Head of caudate nucleus (tissue), 42 donors: ENCODE measurements around the gene UNC13A.

ENCODE experiments used
- DNase-seq, 42 donors: peaks; one replicate each; pipeline versions ENCODE4 v3.0.0 to v3.0.0-alpha.2; 2020 to 2021; ENCODE audit warnings: mixed read lengths in 7 of 42
- intact Hi-C: fragments of 100-400 bp; cut with DNase I; formaldehyde crosslinking; loops from one replicate; pipeline ENCODE4 v1.15.0; 2022

Gene UNC13A

DNA sequence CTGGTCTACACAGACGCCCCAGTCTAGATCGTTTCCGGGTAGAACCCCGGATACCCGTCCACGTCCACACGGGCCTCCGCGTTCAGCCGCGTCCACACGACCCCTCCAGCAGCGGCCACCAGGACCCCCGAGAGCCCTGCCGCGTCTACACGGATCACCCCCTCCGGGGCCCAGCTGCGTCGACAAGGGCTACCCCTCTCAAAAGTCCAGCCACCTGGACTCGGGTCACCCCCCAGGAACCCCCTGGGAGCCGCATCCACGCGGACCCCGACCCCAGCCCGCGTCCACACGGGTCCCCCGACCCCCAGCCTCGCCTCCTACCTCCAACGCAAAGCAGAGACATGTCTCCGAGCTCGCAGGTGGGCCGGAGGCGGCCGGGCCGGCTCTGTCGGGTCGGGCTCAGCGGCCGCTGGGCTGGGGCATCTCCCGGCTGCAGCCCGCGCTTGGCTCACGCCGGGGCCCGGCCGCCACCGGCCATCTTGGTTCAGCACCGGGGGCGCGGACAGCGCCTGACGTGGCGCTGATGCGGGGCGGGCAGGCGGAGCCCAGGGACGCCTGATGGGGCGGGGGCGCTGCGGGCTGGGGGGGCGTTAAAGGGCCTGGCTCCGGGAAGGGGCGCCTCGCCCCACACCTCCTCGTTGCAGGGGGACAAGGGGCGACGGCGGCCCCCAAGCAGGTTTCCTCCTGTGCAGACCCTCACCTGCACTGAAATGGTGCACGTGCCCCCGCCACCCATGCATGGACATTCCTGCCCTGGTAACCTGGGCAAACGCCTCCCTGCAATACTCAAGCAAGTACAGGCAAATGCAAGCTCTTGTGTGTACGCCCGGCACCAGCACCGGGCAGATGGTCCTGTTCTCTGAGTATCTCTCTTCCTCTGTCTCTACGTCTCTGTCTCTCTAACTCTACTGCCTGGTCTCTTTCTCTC, at the start of gene UNC13A:
Gene UNC13A, minus strand, starts transcription at position 498 of the 928 bp plus-strand sequence. Its CDS starts 155 bp downstream, at position 343.
- DNase-seq, result peak in 41 of 42 donors; percentile 18 to 90 (median 73)
- intact Hi-C loops, result no loop called here

DNA sequence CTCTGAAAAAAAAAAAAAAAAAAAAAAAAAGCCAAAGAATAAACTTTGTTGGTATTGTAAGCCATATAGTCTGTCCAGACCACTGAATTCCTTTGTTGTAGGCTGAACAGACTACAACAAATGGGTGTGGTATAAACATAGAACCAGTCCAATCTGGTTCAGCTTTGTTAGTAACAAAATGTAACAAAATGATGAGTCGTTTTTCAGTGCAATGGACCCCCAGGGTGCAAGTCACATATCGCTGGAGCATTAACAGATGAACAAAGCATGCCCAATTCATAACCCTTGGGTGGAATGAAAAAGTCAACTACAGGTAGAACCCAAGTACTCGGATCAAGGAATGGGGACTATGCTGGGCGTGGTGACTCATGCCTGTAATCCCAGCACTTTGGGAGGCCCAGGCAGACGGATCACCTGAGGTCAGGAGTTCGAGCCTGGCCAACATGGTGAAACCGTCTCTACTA, 49.6 kb upstream of the UNC13A start:
- DNase-seq, result no peak
- intact Hi-C loops, result no loop called here

- no peak for DNase-seq
- intact Hi-C loops, result loop anchor here (2.0 kb wide), 1 partner anchor 39 kb away; no protein-coding TSS in a partner anchor
Observed at GRCh38 chr19:17735410-17735809, 47.3 kb upstream of the UNC13A start.

- no peak for DNase-seq
- intact Hi-C loops, result loop anchor here (2.0 kb wide), 1 partner anchor 41 kb away; no protein-coding TSS in a partner anchor
Observed at GRCh38 chr19:17734146-17734545, 46.0 kb upstream of the UNC13A start.

DNA sequence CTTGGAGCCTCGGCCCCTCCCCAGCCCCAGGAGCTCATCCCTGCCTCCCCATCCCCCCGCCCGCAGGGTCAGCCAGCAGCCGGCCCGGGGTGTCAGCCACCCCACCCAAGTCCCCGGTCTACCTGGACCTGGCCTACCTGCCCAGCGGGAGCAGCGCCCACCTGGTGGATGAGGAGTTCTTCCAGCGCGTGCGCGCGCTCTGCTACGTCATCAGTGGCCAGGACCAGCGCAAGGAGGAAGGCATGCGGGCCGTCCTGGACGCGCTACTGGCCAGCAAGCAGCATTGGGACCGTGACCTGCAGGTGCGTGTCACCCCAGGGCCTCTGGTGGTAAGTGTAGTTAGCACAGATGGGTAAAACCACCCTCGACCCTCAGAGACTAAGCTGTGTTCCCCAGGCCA, 45.0 kb upstream of the UNC13A start:
- intact Hi-C loops, result no loop called here
- no peak for DNase-seq

- DNase-seq, result no peak
- intact Hi-C loops, result no loop called here
Observed at GRCh38 chr19:17727843-17728242, 39.7 kb upstream of the UNC13A start.

DNA sequence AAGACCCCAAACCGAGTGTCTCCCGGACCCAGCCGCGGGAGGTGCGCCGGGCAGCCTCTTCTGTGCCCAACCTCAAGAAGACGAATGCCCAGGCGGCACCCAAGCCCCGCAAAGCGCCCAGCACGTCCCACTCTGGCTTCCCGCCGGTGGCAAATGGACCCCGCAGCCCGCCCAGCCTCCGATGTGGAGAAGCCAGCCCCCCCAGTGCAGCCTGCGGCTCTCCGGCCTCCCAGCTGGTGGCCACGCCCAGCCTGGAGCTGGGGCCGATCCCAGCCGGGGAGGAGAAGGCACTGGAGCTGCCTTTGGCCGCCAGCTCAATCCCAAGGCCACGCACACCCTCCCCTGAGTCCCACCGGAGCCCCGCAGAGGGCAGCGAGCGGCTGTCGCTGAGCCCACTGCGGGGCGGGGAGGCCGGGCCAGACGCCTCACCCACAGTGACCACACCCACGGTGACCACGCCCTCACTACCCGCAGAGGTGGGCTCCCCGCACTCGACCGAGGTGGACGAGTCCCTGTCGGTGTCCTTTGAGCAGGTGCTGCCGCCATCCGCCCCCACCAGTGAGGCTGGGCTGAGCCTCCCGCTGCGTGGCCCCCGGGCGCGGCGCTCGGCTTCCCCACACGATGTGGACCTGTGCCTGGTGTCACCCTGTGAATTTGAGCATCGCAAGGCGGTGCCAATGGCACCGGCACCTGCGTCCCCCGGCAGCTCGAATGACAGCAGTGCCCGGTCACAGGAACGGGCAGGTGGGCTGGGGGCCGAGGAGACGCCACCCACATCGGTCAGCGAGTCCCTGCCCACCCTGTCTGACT, 39.0 kb upstream of the UNC13A start:
- intact Hi-C loops, result no loop called here
- DNase-seq, result no peak

- intact Hi-C loops, result no loop called here
- DNase-seq, result no peak
Observed at GRCh38 chr19:17726136-17726741, 38.1 kb upstream of the UNC13A start.

- intact Hi-C loops, result no loop called here
- DNase-seq, result peak in 2 of 42 donors; percentile 36 to 44
Observed at GRCh38 chr19:17725422-17726078, 37.4 kb upstream of the UNC13A start.

DNA sequence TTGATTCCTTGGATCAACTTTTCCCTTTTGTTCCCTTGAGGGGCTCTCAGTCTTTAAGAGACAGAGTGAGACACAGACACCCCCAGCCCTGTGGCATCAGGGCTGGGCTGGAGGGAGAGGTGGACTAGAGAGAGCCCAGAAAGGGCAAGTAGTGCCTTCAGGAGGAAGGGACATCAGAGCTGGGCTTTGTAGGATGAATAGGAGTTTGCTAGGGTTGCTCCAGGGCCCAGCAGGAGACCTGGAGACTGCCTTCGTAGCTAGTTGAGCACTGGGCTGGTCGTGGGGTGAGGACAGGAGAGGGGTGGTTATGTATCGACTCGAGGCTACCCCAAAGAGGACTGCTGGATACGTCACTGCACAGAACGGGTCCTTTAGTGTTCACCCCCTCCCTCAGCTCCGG, 36.5 kb upstream of the UNC13A start:
- DNase-seq, result no peak

DNA sequence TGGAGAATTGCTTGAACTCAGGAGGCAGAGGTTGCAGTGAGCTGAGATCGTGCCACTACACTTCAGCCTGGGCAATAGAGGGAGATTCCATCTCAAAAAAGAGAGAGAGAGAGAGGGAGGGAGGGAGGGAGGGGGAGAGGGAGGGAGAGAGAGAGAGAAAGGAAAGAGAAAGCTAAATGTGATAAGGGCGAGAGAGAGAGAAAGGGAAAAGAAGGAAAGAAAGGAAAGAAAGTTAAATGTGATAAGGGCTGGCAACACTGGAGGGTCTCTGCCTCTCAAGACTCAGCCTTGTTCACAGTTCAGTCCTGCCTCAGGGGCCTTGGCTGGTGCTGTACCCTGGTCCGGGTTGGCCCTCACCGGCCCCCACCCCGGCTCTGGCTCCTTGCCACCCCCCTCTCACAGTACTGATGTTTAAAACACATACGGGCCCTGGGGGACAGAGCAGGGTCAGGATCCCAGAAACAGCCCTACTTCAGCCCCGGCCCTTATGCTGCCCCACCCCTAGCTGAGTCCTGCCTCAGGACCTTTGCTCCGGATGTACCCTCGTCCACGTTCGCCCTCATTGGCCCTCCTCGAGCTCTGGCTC, 34.6 kb upstream of the UNC13A start:
- intact Hi-C loops, result no loop called here
- no peak for DNase-seq

More for the DNA sequence above, 36.5 kb upstream of the UNC13A start:
- intact Hi-C loops, result no loop called here

GRCh38 chr19:17721821-17722220, 33.7 kb upstream of the UNC13A start:
- intact Hi-C loops, result no loop called here
- DNase-seq, result peak in 14 of 42 donors; percentile 21 to 55 (median 36)

DNA sequence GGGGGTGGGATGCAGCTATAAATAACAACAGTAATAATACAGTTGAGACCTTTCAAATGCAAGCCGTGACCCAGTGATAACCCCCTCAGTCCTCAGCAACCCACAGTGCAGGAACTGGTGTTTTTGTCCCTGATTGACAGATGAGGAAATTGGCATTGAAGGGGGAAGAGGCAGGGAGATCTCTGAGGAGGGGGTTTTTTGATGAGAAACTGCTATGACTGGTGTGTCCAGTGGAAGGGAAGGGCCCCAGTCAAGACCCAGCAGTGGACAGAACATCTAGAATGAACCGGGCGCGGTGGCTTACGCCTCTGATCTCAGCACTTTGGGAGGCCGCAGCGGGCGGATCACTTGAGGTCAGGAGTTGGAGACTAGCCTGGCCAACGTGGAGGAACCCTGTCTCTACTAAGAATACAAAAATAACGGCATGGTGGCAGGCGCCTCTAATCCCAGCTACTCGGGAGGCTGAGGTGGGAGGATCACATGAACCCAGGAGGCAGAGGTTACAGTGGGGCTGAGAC, 33.0 kb upstream of the UNC13A start:
- intact Hi-C loops, result no loop called here
- DNase-seq, result peak in 1 of 42 donors; percentile 29

DNA sequence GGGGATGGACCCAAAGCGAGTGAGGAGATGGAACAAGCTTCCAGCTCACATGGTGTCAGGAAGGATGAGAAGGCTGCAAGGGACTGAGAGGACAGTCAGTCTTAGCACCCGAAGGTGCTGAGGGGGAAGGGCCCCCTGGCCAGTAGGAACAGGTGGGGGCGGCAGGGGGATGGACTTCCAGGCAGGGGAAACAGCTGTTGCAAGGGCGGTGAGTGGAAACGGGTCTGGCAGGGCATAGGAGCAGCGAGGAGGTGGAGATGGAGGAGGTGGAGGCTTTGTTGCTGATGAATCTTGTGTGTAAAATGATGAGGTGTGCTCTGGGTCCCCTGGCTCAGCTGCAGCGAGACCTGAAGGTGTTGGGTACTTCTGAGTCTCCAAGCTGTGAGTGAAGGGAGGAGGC, 32.3 kb upstream of the UNC13A start:
- peak in 21 of 42 donors; percentile 16 to 70 (median 39) for DNase-seq
- intact Hi-C loops, result no loop called here

- DNase-seq, result peak; percentile 28 to 93 (median 73)
- intact Hi-C loops, result loop anchor here (5.0 kb wide), 1 partner anchor 52 kb away; no protein-coding TSS in a partner anchor
Observed at GRCh38 chr19:17719730-17720400, 31.7 kb upstream of the UNC13A start.

DNA sequence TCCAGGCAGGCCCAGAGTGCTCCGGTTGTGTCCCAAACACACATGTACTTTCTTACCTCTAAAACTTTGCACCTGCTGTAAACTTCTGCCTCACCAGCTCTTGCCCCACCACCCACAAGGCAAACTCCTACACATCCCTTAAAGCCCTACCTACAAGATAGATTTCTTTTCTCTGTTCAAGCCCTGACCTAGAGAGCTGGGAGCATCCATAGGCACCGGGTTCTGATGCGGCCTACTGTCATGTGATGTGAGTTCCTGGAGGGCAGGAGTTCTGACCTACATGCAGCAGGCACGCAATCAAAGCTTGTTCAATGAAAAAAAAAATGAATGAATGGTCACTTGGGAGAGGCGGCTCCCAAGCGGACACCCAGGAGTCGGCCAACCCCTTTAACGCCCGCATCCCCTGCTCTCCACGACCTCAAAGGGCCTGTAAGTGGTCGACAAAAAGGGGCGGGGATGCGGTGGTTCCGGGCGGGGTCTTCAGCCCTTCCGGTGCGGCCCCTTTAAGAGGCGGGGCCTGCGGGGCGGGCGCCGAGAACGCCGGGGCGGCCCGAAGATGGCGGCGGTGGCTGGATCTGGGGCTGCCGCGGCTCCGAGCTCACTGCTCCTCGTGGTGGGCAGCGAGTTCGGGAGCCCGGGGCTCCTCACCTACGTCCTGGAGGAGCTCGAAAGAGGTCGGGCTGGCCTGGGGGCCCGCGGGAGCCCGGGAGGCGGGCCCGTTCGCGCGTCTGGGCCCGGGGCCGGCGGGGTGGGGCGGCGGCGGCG, 31.0 kb upstream of the UNC13A start, which contains the start of gene MAP1S:
Gene MAP1S, plus strand, starts transcription at position 534 of the 765 bp plus-strand sequence. Its CDS starts 23 bp downstream, at position 557.
- peak; percentile 20 to 86 (median 73) for DNase-seq
- intact Hi-C loops, result loop anchor here (5.0 kb wide), 1 partner anchor 53 kb away; no protein-coding TSS in a partner anchor
